ENCODE data around the gene OR6B3. TPM values are rescaled to one million over a fixed set of nuclear protein-coding genes. Genes with fewer than 3 reads are reported as not detected.

The OR6B3 gene
- total RNA-seq, 1 experiment from 2014 or later: not detected

DNA sequence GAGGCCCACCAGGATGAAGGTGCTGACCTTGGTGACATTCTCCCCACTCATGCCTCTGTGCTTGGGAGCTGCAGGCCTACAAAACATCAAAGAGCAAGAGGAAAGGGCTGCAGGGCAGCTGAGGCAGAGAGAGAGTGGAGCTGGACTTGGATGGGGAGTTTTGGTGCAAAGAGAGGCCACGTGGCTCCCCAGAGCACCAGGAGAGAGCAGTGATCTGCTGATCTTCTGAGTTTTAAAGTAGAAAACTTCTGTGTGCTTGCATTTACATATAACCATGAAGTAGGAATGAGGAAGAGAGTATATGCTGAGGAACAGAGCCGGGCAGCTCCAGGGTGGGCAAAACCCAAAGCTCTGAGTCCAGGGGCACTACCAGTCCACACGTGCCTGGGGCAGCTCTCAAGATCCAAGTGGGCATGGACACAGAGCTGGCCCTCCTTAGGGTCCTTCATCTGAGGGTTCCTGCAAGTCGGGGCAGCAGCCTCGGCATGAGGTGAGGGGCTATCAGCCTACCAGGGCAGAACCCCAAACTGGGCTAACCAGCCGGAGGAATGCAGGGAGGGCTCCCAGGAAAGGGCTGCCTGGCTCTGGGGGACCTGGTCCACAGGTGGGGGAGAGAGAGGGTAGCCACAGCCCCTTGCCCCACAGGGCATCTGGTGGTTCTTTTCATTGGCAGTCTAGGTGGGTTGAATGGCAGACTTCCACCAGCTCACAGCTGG lies 22.8 kb downstream of the OR6B3 start, which contains the start of gene OR6B2:
TSS of gene OR6B2 (minus strand) at position 51 of the 716 bp plus-strand sequence. CDS start at position 51, 0 bp downstream.
- Histone ChIP-seq H3K36me3 (replicated peaks; ENCODE audit: control insufficient read depth, insufficient read depth, low read length) (no peaks in the 10 kb centered on the region), H3K4me3 (ENCODE audit: insufficient read depth, low read depth, low read length) (no peak within 1 kb of the TSS), H3K27me3 (ENCODE audit: control insufficient read depth, insufficient read depth, low read length) (peaks cover 3% of the 10 kb centered on the region; the same call in 1 of the 2 replicates)
- DNase-seq: no peak

DNA sequence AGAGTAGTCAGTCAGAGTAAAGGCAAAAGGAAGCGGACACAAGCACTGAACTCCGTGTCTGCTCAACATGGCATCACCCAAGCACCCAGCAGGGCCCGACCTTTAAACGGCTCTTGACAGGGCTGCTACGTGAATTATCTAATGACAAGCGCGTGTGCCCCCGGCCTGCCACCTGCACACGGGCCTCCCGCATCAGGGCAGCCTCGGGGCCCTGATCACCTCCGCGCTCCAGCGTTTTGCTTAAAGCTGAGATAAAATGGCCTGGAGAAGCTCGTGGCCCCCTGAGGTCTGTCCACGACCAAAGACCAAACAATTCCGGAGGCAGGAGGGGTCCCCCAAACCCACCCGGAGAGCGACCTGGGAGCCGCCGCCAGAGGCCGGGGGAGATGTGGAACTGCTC lies 28.6 kb downstream of the OR6B3 start:
- Histone ChIP-seq H3K36me3 (replicated peaks; ENCODE audit: control insufficient read depth, insufficient read depth, low read length) (peaks cover 11% of the 10 kb centered on the region), H3K4me3 (ENCODE audit: insufficient read depth, low read depth, low read length) (peak overlapping the region; percentile 93), H3K27me3 (ENCODE audit: control insufficient read depth, insufficient read depth, low read length) (no peaks in the 10 kb centered on the region)
- DNase-seq: no peak

DNA sequence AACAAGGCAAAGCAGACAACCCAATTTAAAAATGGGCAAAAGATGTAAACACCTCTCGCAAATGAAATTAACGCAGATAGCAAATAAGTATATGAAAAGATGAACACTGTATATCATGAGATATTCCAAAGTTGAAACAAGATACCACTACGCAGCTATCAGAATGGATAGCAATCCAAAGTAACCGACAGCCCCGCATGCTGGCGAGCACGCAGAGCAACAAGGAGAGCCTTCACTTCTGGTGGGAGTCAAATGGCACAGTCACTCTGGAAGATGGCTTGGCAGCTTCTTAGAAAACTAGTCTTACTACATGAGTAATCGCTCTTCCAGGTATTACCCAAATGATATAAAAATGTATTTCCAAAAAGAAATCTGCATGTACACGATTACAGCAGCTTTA lies 29.5 kb downstream of the OR6B3 start:
- Histone ChIP-seq H3K36me3 (replicated peaks; ENCODE audit: control insufficient read depth, insufficient read depth, low read length) (peaks cover 14% of the 10 kb centered on the region), H3K4me3 (ENCODE audit: insufficient read depth, low read depth, low read length) (no peak overlapping the region), H3K27me3 (ENCODE audit: control insufficient read depth, insufficient read depth, low read length) (no peaks in the 10 kb centered on the region)
- no peak for DNase-seq

DNA sequence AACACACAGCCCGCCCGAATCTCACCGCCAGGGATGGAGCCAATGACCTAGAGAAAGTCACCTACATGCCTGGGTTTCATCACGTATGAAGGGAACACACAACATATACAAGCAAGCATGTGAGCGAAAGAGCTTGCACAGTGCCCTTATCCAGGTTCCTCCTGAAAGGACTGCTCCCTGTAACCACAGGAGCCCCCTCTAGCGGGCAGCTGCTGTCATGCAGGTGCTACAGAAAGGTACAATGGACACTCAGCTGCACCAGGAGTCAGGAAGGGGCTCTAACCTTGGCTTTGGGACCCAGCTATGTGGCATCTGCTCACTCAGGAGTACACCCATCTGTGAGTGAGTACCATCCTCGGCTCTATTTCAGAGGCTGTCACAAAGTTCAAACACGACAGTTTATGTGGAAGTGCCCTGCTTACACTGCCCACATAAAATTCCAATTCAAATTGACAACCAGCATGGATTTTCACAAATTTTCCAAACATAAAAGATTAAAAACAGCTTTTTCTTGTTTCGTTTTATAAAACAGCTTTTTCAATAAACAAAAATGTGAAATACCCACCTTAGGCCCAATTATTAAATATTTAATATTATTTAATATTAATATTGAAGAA lies 31.7 kb downstream of the OR6B3 start:
- Histone ChIP-seq H3K36me3 (replicated peaks; ENCODE audit: control insufficient read depth, insufficient read depth, low read length) (peaks cover 23% of the 10 kb centered on the region), H3K4me3 (ENCODE audit: insufficient read depth, low read depth, low read length) (no peak overlapping the region), H3K27me3 (ENCODE audit: control insufficient read depth, insufficient read depth, low read length) (no peaks in the 10 kb centered on the region)
- peak; percentile 91 for DNase-seq

DNA sequence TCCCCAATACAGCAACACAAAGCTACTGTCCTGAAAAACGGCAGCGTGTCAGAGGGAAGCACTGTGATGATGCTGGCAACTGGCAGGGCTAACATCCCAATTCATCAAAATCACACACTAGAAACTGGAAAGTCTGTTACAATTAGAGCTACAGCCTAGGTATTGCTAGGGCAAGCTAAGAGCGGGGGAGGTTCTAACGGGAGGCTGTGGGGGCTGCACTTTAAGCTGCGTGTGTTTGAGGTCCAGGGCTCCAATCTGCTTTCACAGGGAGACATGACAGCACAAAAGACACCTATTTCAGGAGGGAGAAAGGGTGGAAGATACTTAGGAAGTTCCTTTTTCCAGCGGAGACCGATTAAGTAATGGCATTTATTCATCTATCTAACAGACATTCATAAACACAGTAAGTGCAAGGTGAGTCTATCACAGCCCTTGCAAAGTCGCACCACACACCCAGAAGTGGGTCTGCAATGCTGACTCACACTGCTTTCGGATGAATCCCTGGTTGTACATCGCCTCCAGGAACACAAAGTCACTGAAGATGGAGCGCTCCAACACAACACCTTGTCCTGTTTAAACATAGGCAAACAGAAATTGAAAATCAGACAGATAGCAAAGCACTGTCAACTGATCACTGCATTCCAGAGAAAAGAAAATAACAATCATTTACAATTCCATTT lies 35.1 kb downstream of the OR6B3 start:
- Histone ChIP-seq H3K4me3 (ENCODE audit: insufficient read depth, low read depth, low read length) (no peak overlapping the region), H3K36me3 (replicated peaks; ENCODE audit: control insufficient read depth, insufficient read depth, low read length) (peaks cover 35% of the 10 kb centered on the region), H3K27me3 (ENCODE audit: control insufficient read depth, insufficient read depth, low read length) (no peaks in the 10 kb centered on the region)

DNA sequence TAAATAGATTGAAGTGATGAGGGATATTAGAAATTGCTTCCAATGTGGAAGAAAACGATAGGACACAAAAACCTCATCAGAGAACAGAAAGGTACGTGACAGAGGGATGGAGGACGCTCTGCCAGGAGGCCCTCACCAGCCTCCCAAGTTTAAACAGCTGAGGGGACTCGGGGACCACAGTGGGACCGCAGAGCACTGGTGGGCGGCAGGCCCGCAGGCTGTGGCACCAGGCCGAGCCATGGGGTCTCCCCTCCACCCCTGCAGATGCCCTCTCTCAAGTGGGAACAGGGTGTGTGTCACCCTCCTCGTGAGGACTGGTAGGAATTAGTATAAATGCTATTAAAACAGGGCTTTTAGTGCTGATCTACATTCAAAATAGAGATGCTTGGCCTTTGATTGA lies 39.0 kb downstream of the OR6B3 start:
- Histone ChIP-seq H3K4me3 (ENCODE audit: insufficient read depth, low read depth, low read length) (no peak overlapping the region), H3K27me3 (ENCODE audit: control insufficient read depth, insufficient read depth, low read length) (no peaks in the 10 kb centered on the region), H3K36me3 (replicated peaks; ENCODE audit: control insufficient read depth, insufficient read depth, low read length) (peaks cover 25% of the 10 kb centered on the region)
- DNase-seq: no peak

More for the DNA sequence above, 35.1 kb downstream of the OR6B3 start:
- no peak for DNase-seq

DNA sequence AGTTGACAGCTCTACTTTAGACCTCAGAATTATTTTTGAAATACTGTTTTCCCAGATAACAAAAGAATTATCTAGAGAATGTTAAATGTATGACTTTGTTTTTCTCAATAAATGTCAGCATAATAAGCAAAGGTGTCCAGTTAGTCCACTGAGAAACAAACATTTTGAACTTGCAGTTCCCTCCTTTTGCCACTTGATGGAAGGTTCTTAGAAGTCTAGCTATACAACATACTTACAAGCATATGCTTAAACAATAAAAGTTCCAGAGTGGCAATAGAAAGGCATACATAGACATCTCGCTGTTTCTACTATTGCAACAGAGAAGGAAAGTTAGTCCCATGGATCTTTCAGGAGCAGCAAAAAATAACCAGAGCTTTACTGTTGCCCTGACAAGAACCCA lies 40.0 kb downstream of the OR6B3 start:
- H3K36me3 ChIP-seq (replicated peaks; ENCODE audit: control insufficient read depth, insufficient read depth, low read length): peaks cover 25% of the 10 kb centered on the region
- no peak for DNase-seq

DNA sequence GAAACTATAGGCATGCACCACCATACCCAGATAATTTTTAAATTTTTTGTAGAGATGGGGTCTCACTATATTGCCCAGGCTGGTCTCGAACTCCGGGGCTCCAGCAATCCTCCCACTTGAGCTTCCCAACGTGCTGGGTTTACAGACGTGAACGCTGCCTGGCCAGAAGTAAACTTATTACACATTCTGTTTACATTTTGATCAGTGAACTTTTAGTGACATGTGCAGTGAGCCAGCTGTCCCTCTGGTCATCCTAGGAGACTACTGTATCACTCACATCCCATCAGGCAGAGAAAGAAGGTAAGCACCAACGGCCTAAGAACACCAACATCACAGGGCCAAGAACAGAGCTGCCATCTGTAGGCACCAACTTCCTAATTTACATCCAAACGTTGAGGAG lies 50.3 kb downstream of the OR6B3 start:
- no peak for DNase-seq
- peaks cover 13% of the 10 kb centered on the region for H3K36me3 ChIP-seq (replicated peaks; ENCODE audit: control insufficient read depth, insufficient read depth, low read length)
- no peak overlapping the region for H3K4me3 ChIP-seq (ENCODE audit: insufficient read depth, low read depth, low read length)
- H3K27me3 ChIP-seq (ENCODE audit: control insufficient read depth, insufficient read depth, low read length): no peaks in the 10 kb centered on the region

More for the DNA sequence above, 40.0 kb downstream of the OR6B3 start:
- no peak overlapping the region for H3K4me3 ChIP-seq (ENCODE audit: insufficient read depth, low read depth, low read length)
- H3K27me3 ChIP-seq (ENCODE audit: control insufficient read depth, insufficient read depth, low read length): no peaks in the 10 kb centered on the region

DNA sequence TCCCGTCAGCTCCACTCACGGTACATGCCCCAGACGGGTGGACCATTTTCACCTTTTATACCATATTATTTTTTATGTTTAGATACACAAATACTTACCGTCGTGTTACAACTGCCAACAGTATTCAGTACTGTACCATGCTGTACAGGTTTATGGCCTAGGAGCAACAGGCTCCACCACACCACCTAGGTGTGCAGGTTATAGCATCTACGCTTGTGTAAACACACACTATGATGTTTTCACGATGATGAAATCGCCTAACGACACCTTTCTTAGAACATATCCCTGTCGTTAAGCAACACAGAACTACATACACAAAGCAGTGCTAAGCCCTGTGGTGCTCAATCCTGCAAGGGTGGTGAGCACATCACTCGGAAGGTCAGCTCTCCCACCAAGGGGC lies 52.6 kb downstream of the OR6B3 start:
- H3K4me3 ChIP-seq (ENCODE audit: insufficient read depth, low read depth, low read length): no peak overlapping the region

DNA sequence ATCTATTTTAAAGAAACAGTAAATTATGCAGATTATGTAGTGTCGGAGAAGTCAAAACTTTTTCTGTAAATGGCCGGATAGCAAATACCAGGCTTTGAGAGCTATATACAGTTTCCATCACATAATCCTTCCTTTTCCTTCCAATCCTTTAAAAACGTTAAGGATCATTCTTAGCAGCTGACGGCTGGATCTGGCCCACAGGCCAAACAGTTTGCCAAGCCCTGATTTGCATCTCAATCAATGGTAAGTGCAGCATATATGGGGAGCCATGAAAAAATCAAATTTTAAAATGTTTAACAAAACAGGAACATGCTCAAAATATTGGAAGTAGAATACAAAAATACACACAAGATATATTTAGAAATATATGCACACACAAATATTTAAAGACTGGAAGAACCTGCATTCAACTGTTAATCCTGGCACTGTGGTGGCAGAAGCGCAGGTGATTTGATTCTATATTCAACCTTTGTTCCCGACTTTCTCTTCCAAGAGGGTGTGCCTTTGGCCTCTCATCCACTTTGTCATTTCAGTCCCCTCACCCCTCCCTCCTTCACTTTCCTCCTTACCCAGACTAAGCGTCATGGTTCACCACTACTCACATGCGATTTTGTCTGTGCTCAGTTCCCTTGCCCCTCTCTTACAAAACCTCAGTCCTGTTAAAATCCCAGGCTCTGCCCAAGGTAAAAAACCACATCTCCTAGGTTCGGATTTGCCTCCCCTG lies 55.5 kb downstream of the OR6B3 start:
- DNase-seq: no peak
- H3K36me3 ChIP-seq (replicated peaks; ENCODE audit: control insufficient read depth, insufficient read depth, low read length): peaks cover 6% of the 10 kb centered on the region
- no peak overlapping the region for H3K4me3 ChIP-seq (ENCODE audit: insufficient read depth, low read depth, low read length)
- H3K27me3 ChIP-seq (ENCODE audit: control insufficient read depth, insufficient read depth, low read length): no peaks in the 10 kb centered on the region

More for the DNA sequence above, 52.6 kb downstream of the OR6B3 start:
- DNase-seq: no peak
- peaks cover 13% of the 10 kb centered on the region for H3K36me3 ChIP-seq (replicated peaks; ENCODE audit: control insufficient read depth, insufficient read depth, low read length)
- H3K27me3 ChIP-seq (ENCODE audit: control insufficient read depth, insufficient read depth, low read length): no peaks in the 10 kb centered on the region

Other genes starting within 250 kb of the OR6B3 start
- 125 and 130 TPM in 2 replicates for gene NDUFA10, start 28.2 kb downstream of the OR6B3 start, total RNA-seq (2014; rRNA removed; shearing (Covaris generic))
- gene OR6B2, start 23.1 kb downstream of the OR6B3 start, total RNA-seq (2014; rRNA removed; shearing (Covaris generic)): not detected in 2 replicates
- 187 and 204 TPM in 2 replicates for gene COPS9, start 82.8 kb upstream of the OR6B3 start, total RNA-seq (2014; rRNA removed; shearing (Covaris generic))
- gene OTOS, start 87.1 kb upstream of the OR6B3 start, total RNA-seq (2014; rRNA removed; shearing (Covaris generic)): not detected in 2 replicates